Chondrocyte (in vitro differentiated cells): ENCODE data around the gene SAFB. TPM values are rescaled to one million over a fixed set of nuclear protein-coding genes. Genes with fewer than 3 reads are reported as not detected.

ENCODE experiments used
- DNase-seq: peaks from one replicate; pipeline ENCODE4 v3.0.0; 2021; ENCODE audit warnings: mixed read lengths, low spot score
- H3K27ac Mint-ChIP-seq: one replicate; pipeline ENCODE4 v1.8.0; 2021; ENCODE audit warnings: mild to moderate bottlenecking, moderate library complexity, mixed read lengths; ENCODE audit not compliant: unreplicated experiment
- H3K27me3 Mint-ChIP-seq: 2 replicates; pipeline ENCODE4 v1.8.0; 2021; ENCODE audit warnings: low read depth, mixed read lengths
- H3K36me3 Mint-ChIP-seq: 2 replicates; pipeline ENCODE4 v1.8.0; 2021; ENCODE audit warnings: low read depth, mixed read lengths
- H3K4me1 Mint-ChIP-seq: 2 replicates; pipeline ENCODE4 v1.8.0; 2021; ENCODE audit warnings: low read depth, mild to moderate bottlenecking, mixed read lengths
- H3K4me3 Mint-ChIP-seq: one replicate; pipeline ENCODE4 v1.8.0; 2021; ENCODE audit warnings: mild to moderate bottlenecking, moderate library complexity, mixed read lengths; ENCODE audit not compliant: unreplicated experiment
- H3K9me3 Mint-ChIP-seq: 2 replicates; pipeline ENCODE4 v1.8.0; 2021; ENCODE audit warnings: low read depth, mixed read lengths
- total RNA-seq: library from RNA; stranded (reverse); gene quantifications from 3 replicates; pipeline ENCODE4 v1.2.1, GENCODE V29; 2021
- TF ChIP-seq, protein P1 (sequence below): fragments of 200-600 bp; sonication (generic); IDR thresholded peaks from 2 replicates; pipeline ENCODE4 v1.5.0; 2021; ENCODE audit warnings: antibody characterized with exemption, mild to moderate bottlenecking, moderate library complexity

The SAFB gene
- total RNA-seq, 1 donor from 2014 or later = 58.3 TPM

- peaks cover 24% of the 10 kb centered on the region for H3K36me3 Mint-ChIP-seq
- peaks cover 45% of the 10 kb centered on the region for H3K4me1 Mint-ChIP-seq
- TF ChIP-seq, protein P1, sequence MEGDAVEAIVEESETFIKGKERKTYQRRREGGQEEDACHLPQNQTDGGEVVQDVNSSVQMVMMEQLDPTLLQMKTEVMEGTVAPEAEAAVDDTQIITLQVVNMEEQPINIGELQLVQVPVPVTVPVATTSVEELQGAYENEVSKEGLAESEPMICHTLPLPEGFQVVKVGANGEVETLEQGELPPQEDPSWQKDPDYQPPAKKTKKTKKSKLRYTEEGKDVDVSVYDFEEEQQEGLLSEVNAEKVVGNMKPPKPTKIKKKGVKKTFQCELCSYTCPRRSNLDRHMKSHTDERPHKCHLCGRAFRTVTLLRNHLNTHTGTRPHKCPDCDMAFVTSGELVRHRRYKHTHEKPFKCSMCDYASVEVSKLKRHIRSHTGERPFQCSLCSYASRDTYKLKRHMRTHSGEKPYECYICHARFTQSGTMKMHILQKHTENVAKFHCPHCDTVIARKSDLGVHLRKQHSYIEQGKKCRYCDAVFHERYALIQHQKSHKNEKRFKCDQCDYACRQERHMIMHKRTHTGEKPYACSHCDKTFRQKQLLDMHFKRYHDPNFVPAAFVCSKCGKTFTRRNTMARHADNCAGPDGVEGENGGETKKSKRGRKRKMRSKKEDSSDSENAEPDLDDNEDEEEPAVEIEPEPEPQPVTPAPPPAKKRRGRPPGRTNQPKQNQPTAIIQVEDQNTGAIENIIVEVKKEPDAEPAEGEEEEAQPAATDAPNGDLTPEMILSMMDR = no peak
- H3K27me3 Mint-ChIP-seq = no peaks in the 10 kb centered on the region
- H3K27ac Mint-ChIP-seq = peak overlapping the region; percentile 94
- H3K4me3 Mint-ChIP-seq = peak overlapping the region; percentile 100
- no peak for DNase-seq
- H3K9me3 Mint-ChIP-seq = no peaks in the 10 kb centered on the region
Measured at GRCh38 chr19:5624741-5625278, 1.9 kb downstream of the SAFB start.

GRCh38 chr19:5625641-5626040, 2.8 kb downstream of the SAFB start:
- DNase-seq = no peak
- Mint-ChIP-seq H3K36me3 (peaks cover 23% of the 10 kb centered on the region), H3K4me1 (peaks cover 41% of the 10 kb centered on the region), H3K27me3 (no peaks in the 10 kb centered on the region), H3K9me3 (no peaks in the 10 kb centered on the region), H3K4me3 (no peak overlapping the region), H3K27ac (peak overlapping the region; percentile 5)
- TF ChIP-seq, protein P1 = no peak

- no peak for DNase-seq
- peaks cover 49% of the 10 kb centered on the region for H3K4me1 Mint-ChIP-seq
- H3K9me3 Mint-ChIP-seq = no peaks in the 10 kb centered on the region
- H3K27me3 Mint-ChIP-seq = no peaks in the 10 kb centered on the region
- H3K36me3 Mint-ChIP-seq = peaks cover 23% of the 10 kb centered on the region
- peak overlapping the region; percentile 34 for H3K27ac Mint-ChIP-seq
- H3K4me3 Mint-ChIP-seq = no peak overlapping the region
- TF ChIP-seq, protein P1 = no peak
Measured at GRCh38 chr19:5627395-5627904, 4.6 kb downstream of the SAFB start.

GRCh38 chr19:5628461-5628860, 5.6 kb downstream of the SAFB start:
- DNase-seq = no peak
- Mint-ChIP-seq H3K27ac (no peak overlapping the region), H3K27me3 (no peaks in the 10 kb centered on the region), H3K9me3 (no peaks in the 10 kb centered on the region), H3K36me3 (peaks cover 21% of the 10 kb centered on the region), H3K4me3 (no peak overlapping the region), H3K4me1 (peaks cover 52% of the 10 kb centered on the region)
- TF ChIP-seq, protein P1 = no peak

DNA sequence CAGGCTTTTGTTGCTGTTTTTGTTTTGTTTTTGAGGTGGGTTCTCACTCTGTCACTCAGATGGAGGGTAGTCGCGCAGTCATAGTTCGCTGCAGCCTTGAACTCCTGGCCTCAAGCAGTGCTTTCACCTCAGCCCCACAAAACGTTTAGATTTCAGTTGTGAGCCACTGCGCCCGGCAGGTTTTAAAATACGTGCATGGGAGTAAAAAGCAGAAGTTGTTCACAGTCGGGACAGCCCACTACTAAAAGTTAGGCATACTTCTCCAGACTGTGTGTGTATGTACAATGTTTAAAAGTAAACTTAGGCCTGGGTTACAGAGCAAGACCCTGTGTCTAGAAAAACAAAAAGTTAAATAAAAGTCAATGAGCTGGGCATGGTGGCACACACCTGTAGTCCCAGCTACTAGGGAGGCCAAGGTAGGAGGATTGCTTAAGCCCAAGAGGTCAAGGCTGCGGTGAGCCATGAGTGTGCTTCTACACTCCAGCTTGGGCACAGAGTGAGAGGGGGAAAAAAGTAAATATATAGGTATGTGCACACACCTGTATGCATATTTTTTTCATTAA, 6.1 kb downstream of the SAFB start:
- TF ChIP-seq, protein P1 = no peak
- no peak for DNase-seq
- no peak overlapping the region for H3K4me3 Mint-ChIP-seq
- peaks cover 21% of the 10 kb centered on the region for H3K36me3 Mint-ChIP-seq
- H3K27me3 Mint-ChIP-seq = no peaks in the 10 kb centered on the region
- H3K4me1 Mint-ChIP-seq = peaks cover 52% of the 10 kb centered on the region
- H3K27ac Mint-ChIP-seq = no peak overlapping the region
- H3K9me3 Mint-ChIP-seq = no peaks in the 10 kb centered on the region
